Mesendoderm (in vitro differentiated cells): ENCODE measurements around the gene ZBTB48.

Experiments
- DNase-seq: peaks from one replicate; pipeline ENCODE4 v3.0.0; 2013
- H2AK5ac ChIP-seq: 2 replicates; pipeline ENCODE4 v1.6.1; 2013; ENCODE audit warnings: low read length, inconsistent platforms
- H2BK120ac ChIP-seq: 2 replicates; pipeline ENCODE4 v1.6.1; 2013; ENCODE audit warnings: low read depth, mild to moderate bottlenecking, low read length, moderate library complexity, mixed read lengths
- H2BK15ac ChIP-seq: replicated peaks from 2 replicates; pipeline ENCODE4 v1.6.1; 2013; ENCODE audit warnings: low read depth, mild to moderate bottlenecking, moderate library complexity
- H2BK5ac ChIP-seq: 2 replicates; pipeline ENCODE4 v1.6.1; 2013; ENCODE audit warnings: low read length, inconsistent platforms
- H3K18ac ChIP-seq: 2 replicates; pipeline ENCODE4 v1.6.1; 2013; ENCODE audit warnings: mild to moderate bottlenecking, low read length, mixed read lengths
- H3K23ac ChIP-seq: one replicate; pipeline ENCODE4 v1.6.1; 2013; ENCODE audit warnings: low read length
- H3K27ac ChIP-seq: 2 replicates; pipeline ENCODE4 v1.5.1; 2013; ENCODE audit warnings: low read depth, mild to moderate bottlenecking, inconsistent platforms, low read length, moderate library complexity
- H3K27me3 ChIP-seq: 2 replicates; pipeline ENCODE4 v1.6.1; 2013; ENCODE audit warnings: low read length, control low read depth, mild to moderate bottlenecking, inconsistent platforms; ENCODE audit not compliant: insufficient read depth, poor library complexity
- H3K36me3 ChIP-seq: 2 replicates; pipeline ENCODE4 v1.6.1; 2013; ENCODE audit warnings: low read length, inconsistent platforms; ENCODE audit not compliant: control insufficient read depth, insufficient read depth
- H3K4ac ChIP-seq: one replicate; pipeline ENCODE4 v1.6.1; 2013; ENCODE audit warnings: low read depth, mild to moderate bottlenecking, low read length, moderate library complexity
- H3K4me1 ChIP-seq: 2 replicates; pipeline ENCODE4 v1.6.1; 2013; ENCODE audit warnings: low read depth, low read length, inconsistent platforms; ENCODE audit not compliant: control insufficient read depth
- H3K4me2 ChIP-seq: 2 replicates; pipeline ENCODE4 v1.6.1; 2013; ENCODE audit warnings: low read length
- H3K4me3 ChIP-seq: 2 replicates; pipeline ENCODE4 v1.5.1; 2013; ENCODE audit warnings: mild to moderate bottlenecking, low read length
- H3K56ac ChIP-seq: one replicate; pipeline ENCODE4 v1.6.1; 2013; ENCODE audit warnings: low read length
- H3K79me1 ChIP-seq: 2 replicates; pipeline ENCODE4 v1.6.1; 2013; ENCODE audit warnings: low read length, inconsistent platforms
- H3K79me2 ChIP-seq: 2 replicates; pipeline ENCODE4 v1.6.1; 2013; ENCODE audit warnings: mild to moderate bottlenecking, low read length; ENCODE audit not compliant: control insufficient read depth, insufficient read depth
- H3K9ac ChIP-seq: 2 replicates; pipeline ENCODE4 v1.6.1; 2013; ENCODE audit warnings: low read length, inconsistent platforms
- H4K5ac ChIP-seq: one replicate; pipeline ENCODE4 v1.6.1; 2013; ENCODE audit warnings: low read length
- H4K8ac ChIP-seq: one replicate; pipeline ENCODE4 v1.6.1; 2013; ENCODE audit warnings: low read depth, mild to moderate bottlenecking, control low read depth, low read length, moderate library complexity
- WGBS: extraction: QIAGEN DNeasy Blood & Tissue Kit; methylation state at CpG from one replicate; pipeline ENCODE4 v1.1.7; 2013; ENCODE audit warnings: low lambda C conversion rate, missing lambda C conversion rate; ENCODE audit not compliant: insufficient coverage; ENCODE audit errors: extremely low coverage; 5-methylcytosine and 5-hydroxymethylcytosine counted together

The ZBTB48 gene

DNA sequence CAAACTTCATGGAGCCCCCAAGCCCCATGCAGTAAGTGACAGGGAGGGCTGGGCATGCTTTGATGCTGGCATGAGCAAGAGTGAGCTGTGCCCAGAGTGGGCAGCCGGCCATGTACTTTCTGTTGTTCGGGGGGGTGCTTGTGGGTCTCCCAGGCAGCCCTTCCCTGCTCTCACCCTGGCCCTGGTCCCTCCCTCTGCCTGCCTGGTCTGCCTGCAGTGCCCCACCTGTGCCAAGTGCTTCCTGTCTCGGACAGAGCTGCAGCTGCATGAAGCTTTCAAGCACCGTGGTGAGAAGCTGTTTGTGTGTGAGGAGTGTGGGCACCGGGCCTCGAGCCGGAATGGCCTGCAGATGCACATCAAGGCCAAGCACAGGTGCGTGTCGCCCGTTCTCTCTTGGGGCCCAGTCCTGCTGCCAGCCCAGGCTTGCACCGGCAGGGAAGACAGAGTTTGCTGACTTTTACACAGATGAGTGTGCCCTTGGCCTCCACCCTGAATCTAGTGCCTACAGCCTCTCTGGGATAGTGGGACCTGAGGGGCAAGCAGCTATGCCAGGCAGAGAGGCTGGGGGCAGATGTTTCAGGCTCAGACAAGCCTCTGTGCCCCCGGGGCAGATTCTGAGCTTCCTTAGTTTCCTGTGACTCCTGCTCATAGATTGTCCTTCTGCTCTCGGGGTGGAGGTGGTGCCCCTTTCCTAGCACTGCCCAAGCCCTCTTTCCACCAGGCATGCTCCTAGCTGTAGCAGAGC, 7.6 kb downstream of the ZBTB48 start:
- peaks cover 6% of the 10 kb centered on the region for H3K36me3 ChIP-seq
- no peak overlapping the region for H3K56ac ChIP-seq
- H3K79me2 ChIP-seq: no peaks in the 10 kb centered on the region
- H4K8ac ChIP-seq: no peak overlapping the region
- WGBS: no CpG with 5 or more reads among the region's 13 CpGs
- no peak overlapping the region for H3K4ac ChIP-seq
- no peaks in the 10 kb centered on the region for H3K79me1 ChIP-seq
- no peaks in the 10 kb centered on the region for H3K27me3 ChIP-seq
- H3K23ac ChIP-seq: no peak overlapping the region
- no peak overlapping the region for H3K9ac ChIP-seq
- no peak overlapping the region for H3K4me2 ChIP-seq
- no peak for DNase-seq
- no peak overlapping the region for H3K4me3 ChIP-seq
- H4K5ac ChIP-seq: no peak overlapping the region
- no peaks in the 10 kb centered on the region for H3K4me1 ChIP-seq
- H3K27ac ChIP-seq: no peak overlapping the region
- no peak overlapping the region for H2AK5ac ChIP-seq
- no peak overlapping the region for H2BK120ac ChIP-seq
- H3K18ac ChIP-seq: no peak overlapping the region
- no peak overlapping the region for H2BK15ac ChIP-seq
- H2BK5ac ChIP-seq: no peak overlapping the region

DNA sequence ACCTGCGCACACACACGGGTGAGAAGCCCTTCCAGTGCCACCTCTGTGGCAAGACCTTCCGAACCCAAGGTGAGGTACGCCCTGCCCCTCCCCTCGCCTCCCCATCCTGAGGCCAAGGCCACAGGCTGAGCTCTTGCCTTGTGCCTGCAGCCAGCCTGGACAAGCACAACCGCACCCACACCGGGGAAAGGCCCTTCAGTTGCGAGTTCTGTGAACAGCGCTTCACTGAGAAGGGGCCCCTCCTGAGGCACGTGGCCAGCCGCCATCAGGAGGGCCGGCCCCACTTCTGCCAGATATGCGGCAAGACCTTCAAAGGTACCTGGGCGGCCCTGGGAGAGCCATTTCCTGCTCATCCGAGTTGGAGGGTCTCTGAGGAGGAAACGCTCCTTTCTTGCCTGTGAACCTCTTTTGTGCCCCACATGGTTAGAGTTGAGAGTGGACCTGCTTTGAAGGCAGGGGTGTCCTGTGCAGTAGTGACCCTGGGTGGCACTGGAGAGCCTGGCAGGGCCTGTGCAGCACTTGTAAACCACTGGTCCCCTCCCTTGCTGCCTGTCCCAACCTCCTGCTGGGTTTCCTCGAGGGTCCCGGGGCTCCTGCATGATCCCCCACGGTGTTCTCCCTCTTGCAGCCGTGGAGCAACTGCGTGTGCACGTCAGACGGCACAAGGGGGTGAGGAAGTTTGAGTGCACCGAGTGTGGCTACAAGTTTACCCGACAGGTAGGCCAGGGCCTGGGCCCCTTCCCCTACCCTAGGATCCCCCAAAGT, 8.5 kb downstream of the ZBTB48 start:
- H2BK120ac ChIP-seq: no peak overlapping the region
- H3K79me1 ChIP-seq: no peaks in the 10 kb centered on the region
- H3K4me1 ChIP-seq: no peaks in the 10 kb centered on the region
- H4K5ac ChIP-seq: no peak overlapping the region
- H3K4me2 ChIP-seq: no peak overlapping the region
- no peak overlapping the region for H3K56ac ChIP-seq
- H3K23ac ChIP-seq: no peak overlapping the region
- H3K27me3 ChIP-seq: no peaks in the 10 kb centered on the region
- no peak overlapping the region for H4K8ac ChIP-seq
- peaks cover 6% of the 10 kb centered on the region for H3K36me3 ChIP-seq
- WGBS: no CpG with 5 or more reads among the region's 25 CpGs
- no peak overlapping the region for H3K4ac ChIP-seq
- H3K27ac ChIP-seq: no peak overlapping the region
- no peak overlapping the region for H3K18ac ChIP-seq
- no peaks in the 10 kb centered on the region for H3K79me2 ChIP-seq
- no peak overlapping the region for H2BK5ac ChIP-seq
- no peak overlapping the region for H2AK5ac ChIP-seq
- H3K9ac ChIP-seq: no peak overlapping the region
- no peak overlapping the region for H2BK15ac ChIP-seq
- H3K4me3 ChIP-seq: no peak overlapping the region
- DNase-seq: no peak

DNA sequence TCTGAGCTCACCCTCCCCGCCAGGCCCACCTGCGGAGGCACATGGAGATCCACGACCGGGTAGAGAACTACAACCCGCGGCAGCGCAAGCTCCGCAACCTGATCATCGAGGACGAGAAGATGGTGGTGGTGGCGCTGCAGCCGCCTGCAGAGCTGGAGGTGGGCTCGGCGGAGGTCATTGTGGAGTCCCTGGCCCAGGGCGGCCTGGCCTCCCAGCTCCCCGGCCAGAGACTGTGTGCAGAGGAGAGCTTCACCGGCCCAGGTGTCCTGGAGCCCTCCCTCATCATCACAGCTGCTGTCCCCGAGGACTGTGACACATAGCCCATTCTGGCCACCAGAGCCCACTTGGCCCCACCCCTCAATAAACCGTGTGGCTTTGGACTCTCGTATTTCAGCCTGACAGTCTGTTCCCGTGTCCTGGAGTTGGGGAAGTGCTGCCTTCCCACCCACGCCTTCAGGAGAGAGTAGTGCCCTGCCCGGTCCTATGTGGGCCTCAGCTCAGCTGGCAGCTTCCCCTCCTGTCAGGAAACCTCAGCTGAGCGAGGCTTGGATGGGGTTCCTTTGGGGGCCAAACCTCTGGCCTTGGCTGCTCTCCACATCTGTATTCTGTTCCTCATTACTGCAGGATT, 9.2 kb downstream of the ZBTB48 start:
- H3K18ac ChIP-seq: no peak overlapping the region
- H2BK120ac ChIP-seq: no peak overlapping the region
- H3K4me2 ChIP-seq: no peak overlapping the region
- H3K36me3 ChIP-seq: peaks cover 8% of the 10 kb centered on the region
- H3K79me2 ChIP-seq: no peaks in the 10 kb centered on the region
- no peak for DNase-seq
- no peak overlapping the region for H3K9ac ChIP-seq
- WGBS: no CpG with 5 or more reads among the region's 24 CpGs
- H4K8ac ChIP-seq: no peak overlapping the region
- no peak overlapping the region for H2BK15ac ChIP-seq
- H3K79me1 ChIP-seq: no peaks in the 10 kb centered on the region
- no peak overlapping the region for H4K5ac ChIP-seq
- no peak overlapping the region for H3K27ac ChIP-seq
- no peak overlapping the region for H3K56ac ChIP-seq
- no peak overlapping the region for H2BK5ac ChIP-seq
- no peak overlapping the region for H3K4me3 ChIP-seq
- H2AK5ac ChIP-seq: no peak overlapping the region
- H3K4ac ChIP-seq: no peak overlapping the region
- no peaks in the 10 kb centered on the region for H3K27me3 ChIP-seq
- no peak overlapping the region for H3K23ac ChIP-seq
- H3K4me1 ChIP-seq: no peaks in the 10 kb centered on the region

DNA sequence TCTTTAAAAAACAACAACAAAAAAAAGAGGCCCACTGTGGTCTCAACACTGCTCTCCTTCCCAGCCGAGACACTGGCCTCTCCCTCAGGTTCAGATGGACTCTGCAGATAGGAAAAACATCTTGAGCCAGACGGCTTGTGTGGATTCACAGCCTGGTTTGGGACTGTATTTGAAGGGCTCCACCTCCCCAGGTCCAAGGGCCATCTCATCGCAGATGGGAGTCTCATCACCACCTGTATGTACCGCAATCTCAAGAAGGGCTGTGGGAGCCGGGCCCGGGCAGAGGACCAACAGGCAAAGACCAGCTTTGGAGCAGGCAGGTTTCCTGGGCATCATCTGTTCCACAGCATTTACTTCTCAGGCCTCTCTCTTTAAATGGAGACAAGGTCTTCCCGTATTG, 10.3 kb downstream of the ZBTB48 start:
- no peaks in the 10 kb centered on the region for H3K79me2 ChIP-seq
- H3K23ac ChIP-seq: no peak overlapping the region
- H2BK5ac ChIP-seq: no peak overlapping the region
- no peak overlapping the region for H4K5ac ChIP-seq
- H4K8ac ChIP-seq: no peak overlapping the region
- H3K4me3 ChIP-seq: no peak overlapping the region
- H2BK15ac ChIP-seq: no peak overlapping the region
- no peaks in the 10 kb centered on the region for H3K27me3 ChIP-seq
- H2BK120ac ChIP-seq: no peak overlapping the region
- no peak overlapping the region for H2AK5ac ChIP-seq
- no peak overlapping the region for H3K18ac ChIP-seq
- H3K79me1 ChIP-seq: no peaks in the 10 kb centered on the region
- whole genome bisulfite sequencing: no CpG with 5 or more reads among the region's 7 CpGs
- H3K56ac ChIP-seq: no peak overlapping the region
- H3K27ac ChIP-seq: no peak overlapping the region
- H3K4me2 ChIP-seq: no peak overlapping the region
- no peak for DNase-seq
- H3K9ac ChIP-seq: no peak overlapping the region
- H3K4ac ChIP-seq: no peak overlapping the region
- H3K4me1 ChIP-seq: no peaks in the 10 kb centered on the region
- peaks cover 8% of the 10 kb centered on the region for H3K36me3 ChIP-seq

DNA sequence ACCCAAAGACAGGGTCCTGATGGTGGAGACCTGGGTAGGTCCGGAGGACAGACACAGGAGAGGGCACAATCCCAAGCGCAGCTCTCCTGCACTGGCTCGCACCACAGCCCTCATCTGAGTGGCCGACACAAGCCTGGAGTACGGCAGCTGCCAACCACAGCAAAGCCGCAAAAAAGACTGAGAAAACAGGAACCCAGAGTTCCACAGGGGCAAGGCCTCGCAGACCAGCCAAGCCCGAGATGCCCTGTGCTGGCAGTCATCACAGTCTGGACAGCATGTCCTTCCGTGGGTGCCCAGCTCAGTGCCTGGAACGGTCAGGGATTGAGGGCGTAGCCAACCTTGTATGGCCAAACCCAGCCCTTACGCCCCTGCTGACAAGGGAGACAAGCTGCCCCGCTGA, 11.4 kb downstream of the ZBTB48 start:
- Histone ChIP-seq H3K18ac (no peak overlapping the region), H2BK15ac (no peak overlapping the region), H3K4me1 (no peaks in the 10 kb centered on the region), H3K4ac (no peak overlapping the region), H2AK5ac (no peak overlapping the region), H3K79me2 (no peaks in the 10 kb centered on the region), H2BK120ac (no peak overlapping the region), H3K27ac (no peak overlapping the region), H3K27me3 (no peaks in the 10 kb centered on the region), H3K79me1 (no peaks in the 10 kb centered on the region), H3K36me3 (peaks cover 8% of the 10 kb centered on the region), H3K4me2 (no peak overlapping the region), H4K8ac (no peak overlapping the region), H4K5ac (no peak overlapping the region), H3K56ac (no peak overlapping the region), H2BK5ac (no peak overlapping the region), H3K23ac (no peak overlapping the region), H3K4me3 (no peak overlapping the region), H3K9ac (no peak overlapping the region)
- no CpG with 5 or more reads among the region's 13 CpGs for WGBS
- no peak for DNase-seq
